SH-SY5Y (cell line): Measurements from ENCODE around the gene LGALS7B.

Source experiments
- GATA2 ChIP-seq: IDR thresholded peaks from 2 replicates; pipeline ENCODE4 v1.6.1; 2011; ENCODE audit warnings: mild to moderate bottlenecking, low read depth, low read length
- GATA3 ChIP-seq: IDR thresholded peaks from 2 replicates; pipeline ENCODE4 v1.6.1; 2011; ENCODE audit warnings: low read depth, mild to moderate bottlenecking, low read length, moderate library complexity

DNA sequence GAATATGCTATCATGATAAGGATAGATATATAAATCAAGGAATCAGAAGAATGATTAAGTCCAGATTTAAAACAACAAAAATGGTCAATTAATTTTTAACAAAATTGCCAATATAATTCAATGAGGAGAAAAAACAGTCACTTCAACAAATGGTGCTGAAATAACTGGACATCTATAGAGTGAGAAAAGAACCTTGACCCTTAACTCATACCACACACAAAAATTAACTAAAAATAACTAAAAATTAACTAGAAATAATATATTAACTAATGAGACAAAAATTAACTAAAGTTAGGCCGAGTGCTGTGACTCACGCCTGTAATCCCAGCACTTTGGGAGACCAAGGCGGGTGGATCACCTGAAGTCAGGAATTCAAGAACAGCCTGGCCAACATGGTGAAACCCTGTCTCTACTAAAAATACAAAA lies 25.2 kb upstream of the LGALS7B start:
- TF ChIP-seq GATA2 (no peak), GATA3 (no peak)
